Osteoblast (primary cell): ENCODE measurements around the gene PTPRE. TPM values are rescaled to one million over a fixed set of nuclear protein-coding genes. Genes with fewer than 3 reads are reported as not detected.

Experiments used
- DNase-seq: peaks from one replicate; pipeline ENCODE4 v3.0.0; 2011; ENCODE audit warnings: low spot score, mixed read lengths; ENCODE audit not compliant: insufficient read length; ENCODE audit errors: missing footprints
- H2AFZ ChIP-seq: 2 replicates; pipeline ENCODE4 v1.6.0; 2011; ENCODE audit warnings: mild to moderate bottlenecking, low read length
- H3K27ac ChIP-seq: 2 replicates; pipeline ENCODE4 v1.5.1; 2011; ENCODE audit warnings: mild to moderate bottlenecking, low read depth, low read length, moderate library complexity
- H3K27me3 ChIP-seq: 2 replicates; pipeline ENCODE4 v1.6.0; 2012; ENCODE audit warnings: mild to moderate bottlenecking, control low read depth, inconsistent platforms, low read length, moderate library complexity; ENCODE audit not compliant: insufficient read depth
- H3K36me3 ChIP-seq: 2 replicates; pipeline ENCODE4 v1.5.1; 2011; ENCODE audit warnings: mild to moderate bottlenecking, low read length, control low read depth, moderate library complexity; ENCODE audit not compliant: insufficient read depth
- H3K4me1 ChIP-seq: 2 replicates; pipeline ENCODE4 v1.5.1; 2011; ENCODE audit warnings: mild to moderate bottlenecking, low read length, control low read depth, moderate library complexity; ENCODE audit not compliant: insufficient read depth
- H3K4me2 ChIP-seq: 2 replicates; pipeline ENCODE4 v1.6.0; 2011; ENCODE audit warnings: mild to moderate bottlenecking, low read length; ENCODE audit not compliant: insufficient read depth
- H3K4me3 ChIP-seq: fragments of 200-600 bp; sonication (generic); 3 replicates; pipeline ENCODE4 v1.5.1; 2012; ENCODE audit warnings: mild to moderate bottlenecking, low read length, inconsistent platforms; ENCODE audit not compliant: insufficient read depth
- H3K79me2 ChIP-seq: 2 replicates; pipeline ENCODE4 v1.6.0; 2012; ENCODE audit warnings: mild to moderate bottlenecking, low read length, control low read depth, inconsistent platforms; ENCODE audit not compliant: insufficient read depth
- H3K9me3 ChIP-seq: 2 replicates; pipeline ENCODE4 v1.5.1; 2011; ENCODE audit warnings: low read depth, low read length, control low read depth
- H4K20me1 ChIP-seq: 2 replicates; pipeline ENCODE4 v1.6.0; 2012; ENCODE audit warnings: mild to moderate bottlenecking, low read length, control low read depth; ENCODE audit not compliant: insufficient read depth
- CTCF ChIP-seq: IDR thresholded peaks from 2 replicates; pipeline ENCODE4 v1.5.1; 2011; ENCODE audit warnings: mild to moderate bottlenecking, low read depth, low read length, moderate library complexity; ENCODE audit errors: extremely low read depth
- total RNA-seq: library from RNA; depleted of rRNA; stranded (reverse); fragments of >200 nt; gene quantifications from 2 replicates; pipeline ENCODE4 v1.2.3, GENCODE V29; 2012

The PTPRE gene
- total RNA-seq, 1 donor = 9.0 TPM

- no peaks in the 10 kb centered on the region for H3K4me1 ChIP-seq
- TF ChIP-seq CTCF = no peak
- H2AFZ ChIP-seq = peak overlapping the region; percentile 67
- no peaks in the 10 kb centered on the region for H4K20me1 ChIP-seq
- no peak overlapping the region for H3K27ac ChIP-seq
- H3K79me2 ChIP-seq = no peaks in the 10 kb centered on the region
- no peaks in the 10 kb centered on the region for H3K27me3 ChIP-seq
- H3K4me3 ChIP-seq = no peak overlapping the region
- H3K4me2 ChIP-seq = no peak overlapping the region
- peaks cover 42% of the 10 kb centered on the region for H3K36me3 ChIP-seq
- no peak for DNase-seq
- no peaks in the 10 kb centered on the region for H3K9me3 ChIP-seq
These were observed 191.7 kb downstream of the PTPRE start for GRCh38 chr10:128098631-128099030.

DNA sequence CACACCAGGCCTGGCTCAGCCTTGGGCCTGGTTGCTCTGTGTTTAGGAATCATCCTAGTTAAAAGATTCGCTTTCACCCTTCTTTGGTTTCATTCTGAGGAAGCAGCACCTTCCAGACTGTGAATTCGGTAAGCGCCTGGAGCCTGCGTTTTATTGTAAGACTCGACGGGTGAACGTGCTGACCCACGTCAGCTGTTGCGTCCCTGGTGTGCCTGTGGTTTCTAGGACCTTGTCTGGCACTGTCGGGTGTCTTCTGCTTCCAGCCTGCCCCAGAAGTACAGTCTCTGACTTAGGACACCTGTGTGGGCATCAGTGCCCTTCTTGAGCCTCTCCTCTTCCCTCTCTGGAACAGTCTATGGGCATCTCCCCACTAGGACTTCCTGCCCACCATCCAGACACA lies 193.0 kb downstream of the PTPRE start:
- Histone ChIP-seq H3K36me3 (peaks cover 52% of the 10 kb centered on the region), H2AFZ (peak overlapping the region; percentile 5), H3K79me2 (no peaks in the 10 kb centered on the region), H3K4me3 (no peak overlapping the region), H3K27ac (no peak overlapping the region), H3K4me1 (no peaks in the 10 kb centered on the region), H4K20me1 (no peaks in the 10 kb centered on the region), H3K27me3 (no peaks in the 10 kb centered on the region), H3K4me2 (no peak overlapping the region), H3K9me3 (no peaks in the 10 kb centered on the region)
- TF ChIP-seq CTCF = no peak
- no peak for DNase-seq

GRCh38 chr10:128101901-128102300 lies 195.0 kb downstream of the PTPRE start:
- TF ChIP-seq CTCF = no peak
- H3K36me3 ChIP-seq = peaks cover 70% of the 10 kb centered on the region
- peaks cover 2% of the 10 kb centered on the region for H3K79me2 ChIP-seq
- H3K9me3 ChIP-seq = no peaks in the 10 kb centered on the region
- no peak overlapping the region for H3K4me2 ChIP-seq
- H3K4me1 ChIP-seq = no peaks in the 10 kb centered on the region
- no peaks in the 10 kb centered on the region for H3K27me3 ChIP-seq
- H3K27ac ChIP-seq = no peak overlapping the region
- no peak overlapping the region for H3K4me3 ChIP-seq
- H4K20me1 ChIP-seq = no peaks in the 10 kb centered on the region
- H2AFZ ChIP-seq = no peak overlapping the region
- DNase-seq = no peak

DNA sequence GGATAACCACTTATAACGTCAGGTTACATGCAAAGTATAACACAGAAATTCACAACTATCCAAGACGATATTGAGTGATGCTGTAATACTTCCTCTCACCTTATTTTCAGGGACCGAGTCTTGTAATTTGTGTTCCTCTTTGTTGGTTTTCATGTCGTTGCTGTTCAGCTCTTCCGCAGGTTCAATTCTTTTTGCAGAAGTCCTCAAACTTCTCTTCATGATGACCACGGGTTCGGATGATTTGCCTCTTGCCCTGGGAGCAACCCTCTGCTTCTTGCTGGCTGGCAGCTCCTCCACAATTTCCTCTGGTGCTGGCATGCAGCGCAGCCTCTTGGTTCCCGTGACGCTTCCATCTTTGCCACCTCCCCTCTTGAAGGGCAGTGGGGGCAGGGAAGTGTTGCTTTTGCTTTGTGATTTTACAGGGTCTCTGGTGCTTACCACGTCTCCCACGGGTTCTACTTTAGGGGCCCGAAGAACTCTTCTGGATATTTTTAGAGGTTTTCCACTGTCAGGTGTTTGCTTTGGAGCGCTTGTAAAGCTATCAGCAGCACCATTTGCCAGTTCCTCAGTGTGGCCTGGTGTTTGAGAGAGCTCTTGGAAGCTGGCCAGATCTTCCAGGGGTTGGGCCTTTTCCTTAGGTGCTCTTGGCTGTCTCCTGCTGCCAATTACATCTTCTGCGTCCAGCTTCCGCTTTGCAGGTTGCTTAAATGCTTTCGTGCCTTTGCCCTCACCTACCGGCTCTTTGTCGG lies 195.8 kb downstream of the PTPRE start:
- DNase-seq = no peak
- no peak overlapping the region for H3K27ac ChIP-seq
- H4K20me1 ChIP-seq = no peaks in the 10 kb centered on the region
- peaks cover 78% of the 10 kb centered on the region for H3K36me3 ChIP-seq
- no peaks in the 10 kb centered on the region for H3K4me1 ChIP-seq
- H2AFZ ChIP-seq = no peak overlapping the region
- H3K9me3 ChIP-seq = no peaks in the 10 kb centered on the region
- H3K79me2 ChIP-seq = peaks cover 2% of the 10 kb centered on the region
- H3K4me3 ChIP-seq = no peak overlapping the region
- no peaks in the 10 kb centered on the region for H3K27me3 ChIP-seq
- H3K4me2 ChIP-seq = no peak overlapping the region
- no peak for TF ChIP-seq CTCF
